ENCODE data around the gene SETBP1.
"Not testable (repeated sequence)": the region's sequence is repeated elsewhere in the genome, so short reads cannot be mapped to it uniquely, and the experiment has no call there.

SETBP1 gene

GRCh38 chr18:44796429-44797428 is 116.0 kb downstream of the SETBP1 start:
- no peak for DNase-seq

- DNase-seq, result no peak
These were observed 117.9 kb downstream of the SETBP1 start for GRCh38 chr18:44798433-44799048.

- no peak for DNase-seq
These were observed 118.8 kb downstream of the SETBP1 start for GRCh38 chr18:44799382-44799906.

GRCh38 chr18:44799907-44800421 is 119.3 kb downstream of the SETBP1 start:
- no peak for DNase-seq

GRCh38 chr18:44800766-44801165 is 120.1 kb downstream of the SETBP1 start:
- DNase-seq, result not testable (repeated sequence)

GRCh38 chr18:44801781-44802180 is 121.1 kb downstream of the SETBP1 start:
- DNase-seq, result no peak

- no peak for DNase-seq
These were observed 121.8 kb downstream of the SETBP1 start for GRCh38 chr18:44802508-44802907.

- DNase-seq, result no peak
These were observed 122.4 kb downstream of the SETBP1 start for GRCh38 chr18:44803019-44803650.

GRCh38 chr18:44804033-44804432 is 123.3 kb downstream of the SETBP1 start:
- DNase-seq, result no peak

GRCh38 chr18:44805176-44805575 is 124.5 kb downstream of the SETBP1 start:
- no peak for DNase-seq

- no peak for DNase-seq
These were observed 125.0 kb downstream of the SETBP1 start for GRCh38 chr18:44805643-44806042.

GRCh38 chr18:44807766-44808165 is 127.1 kb downstream of the SETBP1 start:
- DNase-seq, result no peak

- DNase-seq, result no peak
These were observed 131.0 kb downstream of the SETBP1 start for GRCh38 chr18:44811572-44812125.

- DNase-seq, result no peak
These were observed 131.7 kb downstream of the SETBP1 start for GRCh38 chr18:44812426-44812825.

- no peak for DNase-seq
These were observed 132.9 kb downstream of the SETBP1 start for GRCh38 chr18:44813586-44813985.

- DNase-seq, result no peak
These were observed 134.4 kb downstream of the SETBP1 start for GRCh38 chr18:44815108-44815507.

GRCh38 chr18:44816050-44816449 is 135.4 kb downstream of the SETBP1 start:
- peak; percentile 11 for DNase-seq

GRCh38 chr18:44816477-44816876 is 135.8 kb downstream of the SETBP1 start:
- no peak for DNase-seq

- no peak for DNase-seq
These were observed 137.3 kb downstream of the SETBP1 start for GRCh38 chr18:44817831-44818473.

GRCh38 chr18:44818668-44819403 is 138.1 kb downstream of the SETBP1 start:
- DNase-seq, result no peak

GRCh38 chr18:44819944-44820510 is 139.3 kb downstream of the SETBP1 start:
- DNase-seq, result no peak

Measured in NCI-H345 (cell line).